SK-N-SH treated with all-trans-retinoic acid at 6 μM for 48 hours (cell line): Measurements from ENCODE around the gene SIRPB1.
"Not testable (repeated sequence)": the region's sequence is repeated elsewhere in the genome, so short reads cannot be mapped to it uniquely, and the experiment has no call there.

ENCODE experiments used
- ATAC-seq: fragments of 200-7000 bp; cut with Tn5 transposase; 3 replicates; pipeline ENCODE4 v1.9.1; 2020; ENCODE audit warnings: mild to moderate bottlenecking, moderate library complexity
- BACH2 ChIP-seq: fragments of 250-450 bp; sonication (Bioruptor Pico); IDR thresholded peaks from 2 replicates; pipeline ENCODE4 v1.9.0; 2021; ENCODE audit warnings: mild to moderate bottlenecking, borderline replicate concordance
- CSRNP3 ChIP-seq: fragments of 250-450 bp; sonication (Bioruptor Pico); IDR thresholded peaks from 2 replicates; pipeline ENCODE4 v1.5.1; 2021; ENCODE audit warnings: mild to moderate bottlenecking, moderate library complexity
- ESRRG ChIP-seq: fragments of 250-450 bp; sonication (Bioruptor Pico); IDR thresholded peaks from 2 replicates; pipeline ENCODE4 v1.6.1; 2021; ENCODE audit warnings: mild to moderate bottlenecking
- OSR1 ChIP-seq: fragments of 250-450 bp; sonication (Bioruptor Pico); IDR thresholded peaks from 2 replicates; pipeline ENCODE4 v1.8.0; 2022; ENCODE audit warnings: moderate library complexity, mild to moderate bottlenecking, inconsistent platforms
- PATZ1 ChIP-seq: fragments of 250-450 bp; sonication (Bioruptor Pico); IDR thresholded peaks from 2 replicates; pipeline ENCODE4 v1.8.0; 2020; ENCODE audit warnings: mild to moderate bottlenecking, moderate library complexity, borderline replicate concordance
- POU6F1 ChIP-seq: fragments of 250-450 bp; sonication (Bioruptor Pico); IDR thresholded peaks from 2 replicates; pipeline ENCODE4 v1.8.0; 2021; ENCODE audit warnings: low read depth, mild to moderate bottlenecking, moderate library complexity, borderline replicate concordance
- PPARA ChIP-seq: fragments of 250-450 bp; sonication (Bioruptor Pico); IDR thresholded peaks from 2 replicates; pipeline ENCODE4 v1.5.0; 2020; ENCODE audit warnings: mild to moderate bottlenecking, borderline replicate concordance
- RARB ChIP-seq: fragments of 250-450 bp; sonication (Bioruptor Pico); IDR thresholded peaks from 2 replicates; pipeline ENCODE4 v1.8.0; 2021; ENCODE audit warnings: mild to moderate bottlenecking, moderate library complexity
- SNAI2 ChIP-seq: fragments of 250-450 bp; sonication (Bioruptor Pico); IDR thresholded peaks from 2 replicates; pipeline ENCODE4 v1.5.0; 2020; ENCODE audit warnings: mild to moderate bottlenecking, moderate library complexity
- TCF4 ChIP-seq: fragments of 250-450 bp; sonication (Bioruptor Pico); IDR thresholded peaks from 2 replicates; pipeline ENCODE4 v1.8.0; 2021; ENCODE audit warnings: mild to moderate bottlenecking, moderate library complexity, borderline replicate concordance
- TOX ChIP-seq: fragments of 250-450 bp; sonication (Bioruptor Pico); IDR thresholded peaks from 2 replicates; pipeline ENCODE4 v1.8.0; 2021; ENCODE audit warnings: mild to moderate bottlenecking, moderate library complexity, borderline replicate concordance
- ZC3H10 ChIP-seq: fragments of 250-450 bp; sonication (Bioruptor Pico); IDR thresholded peaks from 2 replicates; pipeline ENCODE4 v1.5.1; 2021; ENCODE audit warnings: mild to moderate bottlenecking, moderate library complexity
- ZFP3 ChIP-seq: fragments of 250-450 bp; sonication (Bioruptor Pico); IDR thresholded peaks from 2 replicates; pipeline ENCODE4 v1.5.0; 2020; ENCODE audit warnings: mild to moderate bottlenecking, moderate library complexity
- ZFP30 ChIP-seq: fragments of 450-650 bp; formaldehyde crosslinking; IDR thresholded peaks from 2 replicates; pipeline ENCODE4 v1.5.0; 2022; ENCODE audit warnings: mild to moderate bottlenecking, moderate library complexity
- ZNF565 ChIP-seq: fragments of 450-650 bp; formaldehyde crosslinking; conservative IDR thresholded peaks from 2 replicates; pipeline ENCODE4 v1.5.0; 2020; ENCODE audit warnings: low read depth, mild to moderate bottlenecking, moderate library complexity
- ZNF70 ChIP-seq: fragments of 450-650 bp; formaldehyde crosslinking; IDR thresholded peaks from 2 replicates; pipeline ENCODE4 v1.5.0; 2020; ENCODE audit warnings: mild to moderate bottlenecking, moderate library complexity
- ZNF8 ChIP-seq: fragments of 450-650 bp; formaldehyde crosslinking; IDR thresholded peaks from 2 replicates; pipeline ENCODE4 v1.5.0; 2020; ENCODE audit warnings: mild to moderate bottlenecking, moderate library complexity
- TF ChIP-seq, protein P1 (sequence below): fragments of 250-450 bp; sonication (Bioruptor Pico); IDR thresholded peaks from 2 replicates; pipeline ENCODE4 v1.5.0; 2020; ENCODE audit warnings: mild to moderate bottlenecking, moderate library complexity

The SIRPB1 gene

DNA sequence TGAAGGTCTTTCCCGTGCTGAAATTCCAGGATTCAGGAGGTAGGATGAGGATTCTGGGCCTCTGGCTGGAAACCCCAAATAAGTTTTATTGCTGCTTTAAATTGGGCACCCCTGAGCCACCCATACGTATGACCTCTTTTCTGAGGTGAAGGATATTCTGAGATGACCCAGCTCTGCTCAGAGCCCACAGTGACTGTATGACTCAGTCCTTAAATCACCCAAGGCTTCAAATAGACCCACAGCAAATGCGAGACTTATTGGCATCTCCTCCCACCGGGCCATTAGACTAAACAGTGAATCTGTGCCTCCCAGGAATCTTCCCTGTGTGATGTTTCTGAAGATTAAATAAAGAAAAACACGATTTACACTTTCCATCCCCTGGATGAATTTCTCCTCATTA, 28.3 kb upstream of the SIRPB1 start:
- no peak for ATAC-seq
- TF ChIP-seq BACH2 (no peak), PATZ1 (CRISPR knock-in tag) (no peak), TOX (CRISPR knock-in tag) (no peak), RARB (CRISPR knock-in tag) (no peak), SNAI2 (CRISPR knock-in tag) (no peak), ZNF8 (no peak), ZNF565 (CRISPR knock-in tag) (no peak), ZNF70 (CRISPR knock-in tag) (no peak), CSRNP3 (no peak), ZFP30 (CRISPR knock-in tag) (no peak), PPARA (no peak), TCF4 (CRISPR knock-in tag) (no peak), POU6F1 (CRISPR knock-in tag) (no peak)
- TF ChIP-seq, protein P1, sequence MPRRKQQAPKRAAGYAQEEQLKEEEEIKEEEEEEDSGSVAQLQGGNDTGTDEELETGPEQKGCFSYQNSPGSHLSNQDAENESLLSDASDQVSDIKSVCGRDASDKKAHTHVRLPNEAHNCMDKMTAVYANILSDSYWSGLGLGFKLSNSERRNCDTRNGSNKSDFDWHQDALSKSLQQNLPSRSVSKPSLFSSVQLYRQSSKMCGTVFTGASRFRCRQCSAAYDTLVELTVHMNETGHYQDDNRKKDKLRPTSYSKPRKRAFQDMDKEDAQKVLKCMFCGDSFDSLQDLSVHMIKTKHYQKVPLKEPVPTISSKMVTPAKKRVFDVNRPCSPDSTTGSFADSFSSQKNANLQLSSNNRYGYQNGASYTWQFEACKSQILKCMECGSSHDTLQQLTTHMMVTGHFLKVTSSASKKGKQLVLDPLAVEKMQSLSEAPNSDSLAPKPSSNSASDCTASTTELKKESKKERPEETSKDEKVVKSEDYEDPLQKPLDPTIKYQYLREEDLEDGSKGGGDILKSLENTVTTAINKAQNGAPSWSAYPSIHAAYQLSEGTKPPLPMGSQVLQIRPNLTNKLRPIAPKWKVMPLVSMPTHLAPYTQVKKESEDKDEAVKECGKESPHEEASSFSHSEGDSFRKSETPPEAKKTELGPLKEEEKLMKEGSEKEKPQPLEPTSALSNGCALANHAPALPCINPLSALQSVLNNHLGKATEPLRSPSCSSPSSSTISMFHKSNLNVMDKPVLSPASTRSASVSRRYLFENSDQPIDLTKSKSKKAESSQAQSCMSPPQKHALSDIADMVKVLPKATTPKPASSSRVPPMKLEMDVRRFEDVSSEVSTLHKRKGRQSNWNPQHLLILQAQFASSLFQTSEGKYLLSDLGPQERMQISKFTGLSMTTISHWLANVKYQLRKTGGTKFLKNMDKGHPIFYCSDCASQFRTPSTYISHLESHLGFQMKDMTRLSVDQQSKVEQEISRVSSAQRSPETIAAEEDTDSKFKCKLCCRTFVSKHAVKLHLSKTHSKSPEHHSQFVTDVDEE: no peak

DNA sequence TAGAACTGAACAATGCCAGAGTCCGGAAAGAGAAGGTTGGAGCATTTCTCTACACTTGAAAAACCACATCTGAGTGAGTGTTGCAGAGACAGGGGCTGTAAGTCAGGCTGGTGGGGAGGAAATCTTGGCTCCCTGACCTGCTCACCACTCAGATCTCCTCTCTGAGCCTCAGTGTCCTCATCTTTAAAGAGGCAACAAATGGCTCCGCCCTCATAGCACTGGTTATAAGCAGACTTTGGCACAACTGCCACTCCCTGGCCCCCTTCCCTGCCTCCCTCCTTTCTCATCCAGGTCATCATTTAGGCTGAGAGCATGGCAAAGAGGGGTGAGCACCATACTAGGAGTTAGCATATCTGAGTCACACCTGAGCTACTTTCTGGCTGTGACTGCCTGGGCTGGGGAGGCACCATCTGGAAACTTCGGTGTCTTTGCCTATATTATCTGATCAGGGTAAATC, 27.2 kb upstream of the SIRPB1 start:
- no peak for TF ChIP-seq RARB (CRISPR knock-in tag)
- no peak for TF ChIP-seq SNAI2 (CRISPR knock-in tag)
- TF ChIP-seq, all 23 proteins: peak for 0
- no peak for ATAC-seq

DNA sequence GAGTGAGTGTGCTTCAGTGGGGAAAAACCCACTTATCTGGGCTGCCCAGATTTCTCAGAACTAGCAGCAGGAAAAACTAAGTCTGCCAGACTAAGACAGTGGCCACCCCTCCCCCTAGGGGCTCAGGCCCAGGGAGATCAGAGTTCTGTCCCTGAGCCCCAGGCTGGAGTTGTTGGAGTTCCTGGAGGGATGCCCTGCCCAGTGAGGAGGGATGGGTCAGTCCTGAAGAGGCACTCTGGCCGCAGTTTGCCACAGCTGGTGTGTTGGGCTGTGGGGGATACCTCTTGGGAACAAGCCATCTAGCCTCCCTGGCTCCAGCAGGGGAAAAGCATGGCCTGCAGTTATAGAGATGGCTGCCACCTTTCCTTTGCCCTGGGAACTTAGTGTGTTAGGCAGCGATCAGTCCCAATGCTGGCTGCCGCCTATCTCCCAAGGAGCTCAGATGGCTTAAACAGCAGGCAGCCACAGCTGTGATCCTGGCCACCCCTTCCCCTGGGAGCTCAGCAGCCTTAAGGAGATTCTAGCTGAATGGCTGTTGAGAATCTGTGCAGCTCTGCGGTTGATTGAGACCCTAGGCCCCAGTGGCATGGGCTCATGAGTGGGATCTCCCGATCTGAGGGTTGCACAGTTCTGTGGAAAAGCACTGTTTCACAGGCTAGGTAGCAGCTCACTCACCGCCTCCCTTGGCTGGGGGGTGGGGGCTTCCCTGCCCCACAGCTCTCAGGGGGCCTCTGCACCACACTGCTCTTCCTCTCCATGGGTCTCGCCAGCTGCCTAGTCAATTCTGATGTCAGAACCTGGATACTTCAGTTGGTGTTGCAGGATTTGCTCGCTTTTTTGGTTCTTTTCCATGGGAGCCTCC, 24.5 kb upstream of the SIRPB1 start:
- ATAC-seq: no peak
- TF ChIP-seq ZFP3: no peak
- TF ChIP-seq PPARA: no peak
- no peak for TF ChIP-seq POU6F1 (CRISPR knock-in tag)
- TF ChIP-seq RARB (CRISPR knock-in tag): no peak
- no peak for TF ChIP-seq ZNF8
- TF ChIP-seq OSR1: no peak
- TF ChIP-seq TCF4 (CRISPR knock-in tag): no peak
- TF ChIP-seq ZFP30 (CRISPR knock-in tag): no peak
- no peak for TF ChIP-seq ZC3H10 (CRISPR knock-in tag)
- no peak for TF ChIP-seq ESRRG (CRISPR knock-in tag)

DNA sequence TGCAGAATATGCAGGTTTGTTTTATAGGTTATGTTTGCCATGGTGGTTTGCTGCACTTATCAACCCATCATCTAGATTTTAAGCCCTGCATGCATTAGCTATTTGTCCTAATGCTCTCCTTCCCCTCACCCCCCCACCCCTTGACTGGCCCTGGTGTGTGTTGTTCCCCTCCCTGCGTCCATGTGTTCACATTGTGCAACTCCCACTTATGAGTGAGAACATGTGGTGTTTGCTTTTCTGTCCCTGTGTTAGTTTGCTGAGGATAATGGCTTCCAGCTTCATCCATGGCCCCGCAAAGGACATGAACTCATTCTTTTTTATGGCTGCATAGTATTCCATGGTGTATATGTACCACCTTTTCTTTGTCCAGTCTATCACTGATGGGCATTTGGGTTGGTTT, 18.8 kb upstream of the SIRPB1 start:
- not testable (repeated sequence) for ATAC-seq
